Measurements from ENCODE around the gene UBE2O. TPM values are rescaled to one million over a fixed set of nuclear protein-coding genes. Genes with fewer than 3 reads are reported as not detected.

Gene UBE2O
- total and polyA plus RNA-seq, 2 experiments from 2014 or later: 7.1 to 17.2 TPM

GRCh38 chr17:76474894-76475293 lies 21.9 kb upstream of the UBE2O start:
- Histone ChIP-seq H2AFZ (no peak overlapping the region), H3K9ac (no peak overlapping the region), H3F3A (ENCODE audit: insufficient read depth) (no peaks in the 10 kb centered on the region), H4K20me1 (ENCODE audit: insufficient read depth) (no peaks in the 10 kb centered on the region), H3K79me2 (ENCODE audit: insufficient read depth) (no peaks in the 10 kb centered on the region), H3K4me1 (ENCODE audit: insufficient read depth) (no peaks in the 10 kb centered on the region), H3K4me3 (no peak overlapping the region), H3K9me3 (ENCODE audit: low read depth) (no peaks in the 10 kb centered on the region), H3K36me3 (ENCODE audit: low read depth) (no peaks in the 10 kb centered on the region), H3K27ac (no peak overlapping the region), H3K9me2 (ENCODE audit: insufficient read depth) (no peaks in the 10 kb centered on the region), H3K4me2 (ENCODE audit: unreplicated experiment) (no peak overlapping the region), H3K27me3 (replicated peaks; ENCODE audit: insufficient read depth) (no peaks in the 10 kb centered on the region)
- DNase-seq: no peak
- TF ChIP-seq EZH2phosphoT487 (IDR thresholded peaks at IDR 0.05; ENCODE audit: insufficient read depth, low read depth) (no peak), EZH2 (IDR thresholded peaks at IDR 0.05; ENCODE audit: insufficient read depth, poor library complexity, severe bottlenecking) (no peak)
- in situ Hi-C loops (cut with MboI): loop anchor here (25.0 kb wide), 1 partner anchor 112 kb away; the partner anchor contains the start of gene ST6GALNAC2
- 94 to 98% methylated on average over 15 of the region's 15 CpGs for WGBS, 2 experiments (ENCODE audit: low coverage in 1 of 2, low lambda C conversion rate in 2 of 2, missing lambda C conversion rate in 2 of 2)

DNA sequence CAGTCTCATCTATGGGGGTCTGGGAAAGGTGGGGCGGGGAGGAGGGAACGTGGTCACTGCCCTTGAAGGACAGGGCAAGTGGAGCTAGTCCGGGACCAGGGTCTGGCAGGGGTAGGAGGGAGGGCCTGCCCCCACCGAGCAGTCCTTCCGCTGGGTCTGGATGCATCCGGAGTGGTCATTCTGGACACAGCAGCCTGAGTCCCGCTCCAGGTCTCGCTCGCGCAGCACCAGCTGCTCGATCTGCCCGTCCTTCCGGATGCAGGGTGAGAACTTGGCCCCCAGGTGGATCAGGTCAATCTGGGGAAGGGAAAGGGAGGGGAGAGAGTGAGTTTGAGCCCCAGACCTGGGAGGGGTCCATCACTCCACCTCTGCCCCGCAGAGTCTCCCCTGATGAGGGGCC lies 21.3 kb upstream of the UBE2O start:
- no peaks in the 10 kb centered on the region for H3K4me1 ChIP-seq (ENCODE audit: insufficient read depth)
- no peaks in the 10 kb centered on the region for H4K20me1 ChIP-seq (ENCODE audit: insufficient read depth)
- H3K9me2 ChIP-seq (ENCODE audit: insufficient read depth): no peaks in the 10 kb centered on the region
- no peak overlapping the region for H3K4me2 ChIP-seq (ENCODE audit: unreplicated experiment)
- H3K79me2 ChIP-seq (ENCODE audit: insufficient read depth): no peaks in the 10 kb centered on the region
- no peaks in the 10 kb centered on the region for H3K9me3 ChIP-seq (ENCODE audit: low read depth)
- H3K4me3 ChIP-seq: no peak overlapping the region
- no peaks in the 10 kb centered on the region for H3K36me3 ChIP-seq (ENCODE audit: low read depth)
- no peak overlapping the region for H3K27ac ChIP-seq
- in situ Hi-C loops (cut with MboI): no loop called here
- no peaks in the 10 kb centered on the region for H3K27me3 ChIP-seq (replicated peaks; ENCODE audit: insufficient read depth)
- no peak for TF ChIP-seq EZH2phosphoT487 (IDR thresholded peaks at IDR 0.05; ENCODE audit: insufficient read depth, low read depth)
- no peaks in the 10 kb centered on the region for H3F3A ChIP-seq (ENCODE audit: insufficient read depth)
- H3K9ac ChIP-seq: no peak overlapping the region
- WGBS, 2 experiments (ENCODE audit: low coverage in 1 of 2, low lambda C conversion rate in 2 of 2, missing lambda C conversion rate in 2 of 2): 94 to 98% methylated on average over 9 to 14 of the region's 14 CpGs
- H2AFZ ChIP-seq: no peak overlapping the region
- no peak for DNase-seq

- Histone ChIP-seq H2AFZ (no peak overlapping the region), H3K36me3 (ENCODE audit: low read depth) (no peaks in the 10 kb centered on the region), H3K4me2 (ENCODE audit: unreplicated experiment) (no peak overlapping the region), H3K79me2 (ENCODE audit: insufficient read depth) (no peaks in the 10 kb centered on the region), H3K4me3 (no peak overlapping the region), H3K27ac (no peak overlapping the region), H3K4me1 (ENCODE audit: insufficient read depth) (no peaks in the 10 kb centered on the region), H3K9me3 (ENCODE audit: low read depth) (no peaks in the 10 kb centered on the region), H4K20me1 (ENCODE audit: insufficient read depth) (no peaks in the 10 kb centered on the region), H3K9me2 (ENCODE audit: insufficient read depth) (no peaks in the 10 kb centered on the region), H3K27me3 (replicated peaks; ENCODE audit: insufficient read depth) (no peaks in the 10 kb centered on the region), H3F3A (ENCODE audit: insufficient read depth) (no peaks in the 10 kb centered on the region), H3K9ac (no peak overlapping the region)
- 89 to 95% methylated on average over 17 of the region's 18 CpGs for WGBS, 2 experiments (ENCODE audit: low coverage in 1 of 2, low lambda C conversion rate in 2 of 2, missing lambda C conversion rate in 2 of 2)
- TF ChIP-seq EZH2 (IDR thresholded peaks at IDR 0.05; ENCODE audit: insufficient read depth, poor library complexity, severe bottlenecking) (no peak), EZH2phosphoT487 (IDR thresholded peaks at IDR 0.05; ENCODE audit: insufficient read depth, low read depth) (no peak)
- in situ Hi-C loops (cut with MboI): no loop called here
- peak; percentile 34 for DNase-seq
Measured at GRCh38 chr17:76473541-76473985, 20.6 kb upstream of the UBE2O start.

DNA sequence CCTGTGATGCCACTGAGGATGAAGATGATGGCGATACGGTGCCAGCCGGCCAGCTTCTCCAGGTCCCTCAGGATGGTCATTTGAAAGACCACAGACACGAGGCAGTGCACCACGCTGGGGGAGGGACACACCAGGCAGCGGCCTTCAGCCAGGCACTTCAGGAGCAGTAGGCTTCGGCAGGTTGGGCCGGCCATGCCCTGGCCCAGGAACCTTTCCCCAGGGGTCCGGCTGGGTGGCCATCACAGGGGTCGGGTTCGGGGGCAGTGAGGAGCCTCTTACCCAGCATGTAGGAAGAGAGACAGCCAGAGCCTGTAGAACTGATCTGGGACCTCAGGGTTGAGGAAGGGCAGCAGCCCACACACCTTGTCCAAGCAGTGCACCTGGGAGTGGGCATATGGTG lies 19.8 kb upstream of the UBE2O start:
- in situ Hi-C loops (cut with MboI): no loop called here
- no peaks in the 10 kb centered on the region for H3K9me2 ChIP-seq (ENCODE audit: insufficient read depth)
- no peaks in the 10 kb centered on the region for H3K9me3 ChIP-seq (ENCODE audit: low read depth)
- H3K36me3 ChIP-seq (ENCODE audit: low read depth): no peaks in the 10 kb centered on the region
- 94% methylated on average over 11 of the region's 11 CpGs for WGBS, 2 experiments (ENCODE audit: low coverage in 1 of 2, low lambda C conversion rate in 2 of 2, missing lambda C conversion rate in 2 of 2)
- no peaks in the 10 kb centered on the region for H4K20me1 ChIP-seq (ENCODE audit: insufficient read depth)
- no peak overlapping the region for H3K9ac ChIP-seq
- H3K4me3 ChIP-seq: no peak overlapping the region
- no peaks in the 10 kb centered on the region for H3K4me1 ChIP-seq (ENCODE audit: insufficient read depth)
- H3K27me3 ChIP-seq (replicated peaks; ENCODE audit: insufficient read depth): no peaks in the 10 kb centered on the region
- TF ChIP-seq EZH2 (IDR thresholded peaks at IDR 0.05; ENCODE audit: insufficient read depth, poor library complexity, severe bottlenecking) (no peak), EZH2phosphoT487 (IDR thresholded peaks at IDR 0.05; ENCODE audit: insufficient read depth, low read depth) (no peak)
- no peak for DNase-seq
- H3K4me2 ChIP-seq (ENCODE audit: unreplicated experiment): no peak overlapping the region
- H3F3A ChIP-seq (ENCODE audit: insufficient read depth): no peaks in the 10 kb centered on the region
- no peaks in the 10 kb centered on the region for H3K79me2 ChIP-seq (ENCODE audit: insufficient read depth)
- H3K27ac ChIP-seq: no peak overlapping the region
- no peak overlapping the region for H2AFZ ChIP-seq

GRCh38 chr17:76472258-76472645 lies 19.3 kb upstream of the UBE2O start:
- Histone ChIP-seq H2AFZ (no peak overlapping the region), H3K4me3 (no peak overlapping the region), H3F3A (ENCODE audit: insufficient read depth) (no peaks in the 10 kb centered on the region), H3K4me1 (ENCODE audit: insufficient read depth) (no peaks in the 10 kb centered on the region), H3K79me2 (ENCODE audit: insufficient read depth) (no peaks in the 10 kb centered on the region), H3K4me2 (ENCODE audit: unreplicated experiment) (no peak overlapping the region), H3K9me3 (ENCODE audit: low read depth) (no peaks in the 10 kb centered on the region), H3K27me3 (replicated peaks; ENCODE audit: insufficient read depth) (no peaks in the 10 kb centered on the region), H4K20me1 (ENCODE audit: insufficient read depth) (no peaks in the 10 kb centered on the region), H3K27ac (no peak overlapping the region), H3K9me2 (ENCODE audit: insufficient read depth) (no peaks in the 10 kb centered on the region), H3K9ac (no peak overlapping the region), H3K36me3 (ENCODE audit: low read depth) (no peaks in the 10 kb centered on the region)
- in situ Hi-C loops (cut with MboI): no loop called here
- no peak for TF ChIP-seq EZH2 (IDR thresholded peaks at IDR 0.05; ENCODE audit: insufficient read depth, poor library complexity, severe bottlenecking)
- no peak for TF ChIP-seq EZH2phosphoT487 (IDR thresholded peaks at IDR 0.05; ENCODE audit: insufficient read depth, low read depth)
- no peak for DNase-seq
- WGBS, 2 experiments (ENCODE audit: low coverage in 1 of 2, low lambda C conversion rate in 2 of 2, missing lambda C conversion rate in 2 of 2): 95 to 98% methylated on average over 14 to 15 of the region's 15 CpGs
